Adrenal gland (tissue), 12 donors: ENCODE results near the gene INPP5A. TPM values are rescaled to one million over a fixed set of nuclear protein-coding genes. Genes with fewer than 3 reads are reported as not detected.

Source experiments
- DNase-seq, 7 donors: peaks; one replicate each; pipeline ENCODE4 v3.0.0-alpha.2; 2019 to 2020
- H3K27ac ChIP-seq, 5 donors: fragments of 200-600 bp; sonication (generic) in 4 of 5; 1 replicate in 3 of 5; 2 replicates in 2 of 5; pipeline versions ENCODE4 v1.5.1 to v1.8.0; 2016 to 2020; ENCODE audit warnings: mild to moderate bottlenecking in 1 of 5
- H3K27me3 ChIP-seq: fragments of 200-600 bp; 2 replicates; pipeline ENCODE4 v1.8.0; 2021
- H3K36me3 ChIP-seq, 2 donors: fragments of 200-600 bp; replicated peaks in 1 of 2; 1 replicate in 1 of 2; 2 replicates in 1 of 2; pipeline versions ENCODE4 v1.5.1 to v1.8.0; 2018 to 2022
- H3K4me1 ChIP-seq, 2 donors: fragments of 200-600 bp; replicated peaks in 1 of 2; 1 replicate in 1 of 2; 2 replicates in 1 of 2; pipeline versions ENCODE4 v1.5.1 to v1.8.0; 2018 to 2021
- H3K4me3 ChIP-seq, 4 donors: fragments of 200-600 bp; sonication (generic) in 3 of 4; one replicate each; pipeline ENCODE4 v1.5.1; 2016 to 2018
- H3K9me3 ChIP-seq, 3 donors: fragments of 200-600 bp; sonication (generic) in 1 of 3; replicated peaks in 1 of 3; 1 replicate in 2 of 3; 2 replicates in 1 of 3; pipeline versions ENCODE4 v1.5.1 to v1.8.0; 2016 to 2021
- CTCF ChIP-seq, 6 experiments: fragments of 450-650 bp in 4 of 6; fragments of 200-600 bp in 2 of 6; sonication (generic) in 1 of 6; IDR thresholded peaks; 1 replicate in 5 of 6; 2 replicates in 1 of 6; pipeline versions ENCODE4 v1.5.1 to v1.8.0; 2016 to 2021; ENCODE audit warnings: antibody characterized with exemption in 6 of 6, mild to moderate bottlenecking in 2 of 6, moderate library complexity in 1 of 6
- POLR2A ChIP-seq, 2 donors: fragments of 450-650 bp; IDR thresholded peaks; one replicate each; pipeline ENCODE4 v1.6.1; 2017; ENCODE audit warnings: antibody characterized with exemption in 2 of 2, mild to moderate bottlenecking in 2 of 2, moderate library complexity in 1 of 2
- WGBS, 4 donors: extraction: QIAGEN DNeasy Blood & Tissue Kit in 2 of 4; methylation state at CpG; one replicate each; pipeline versions ENCODE4 v1.1.5 to v1.1.7; 2013 to 2017; 5-methylcytosine and 5-hydroxymethylcytosine counted together
- intact Hi-C, 2 donors: fragments of 100-400 bp; cut with DNase I; formaldehyde crosslinking; loops; one replicate each; pipeline versions ENCODE4 v1.14.1 to v1.15.0; 2022 to 2023
- polyA plus RNA-seq, 3 donors: library from polyadenylated mRNA; stranded (reverse); fragments of 200-250 nt in 2 of 3; fragments of 350-450 nt in 1 of 3; fragmentation: Illumina TruSeq in 1 of 3; extraction: RNeasy Lipid Tissue Mini Kit (QIAGEN cat#74804) in 1 of 3; gene quantifications; one replicate each; pipeline ENCODE4 v1.2.3, GENCODE V29; 2013 to 2014
- total RNA-seq, 9 donors: library from RNA; depleted of rRNA in 4 of 9; stranded (reverse); fragments of >200 nt in 4 of 9; fragments of 120-200 nt in 1 of 9; fragmentation: NEBNext Ultra II Directional in 1 of 9; extraction: Animal tissue kit (Norgen Biotek cat#: 25700) in 1 of 9; gene quantifications; one replicate each; pipeline versions ENCODE4 v1.1.0 to v1.2.4, GENCODE V29; 2013 to 2023
- donor health status: healthy with polysubstance abuse.
- donor health status: Bipolar disorder and iron deficiency.
- donor health status: DM: yes; HTN: yes; CAD: no.
- donor health status: DM: no; HTN: no; CAD: no.
- donor health status: DM: no; HTN: no; CAD: no.
- donor health status: DM: yes; HTN: yes; CAD: no.

The INPP5A gene
- total and polyA plus RNA-seq, 12 donors = 13.5 to 62.9 (median 37.5) TPM

GRCh38 chr10:132602614-132603013, 65.0 kb downstream of the INPP5A start:
- 92 to 94% (median 92%) methylated on average over 6 of the region's 6 CpGs for WGBS, 4 donors
- no peak for DNase-seq

GRCh38 chr10:132603851-132604533, 66.4 kb downstream of the INPP5A start:
- DNase-seq = no peak
- Histone ChIP-seq H3K4me1 (peaks cover 21 to 23% of the 10 kb centered on the region in 2 donors), H3K27me3 (no peaks in the 10 kb centered on the region), H3K4me3 (no peak overlapping the region), H3K27ac (no peak overlapping the region), H3K36me3 (no peaks in the 10 kb centered on the region), H3K9me3 (no peaks in the 10 kb centered on the region)
- 94 to 98% (median 96%) methylated on average over 26 to 30 of the region's 30 CpGs for whole genome bisulfite sequencing, 4 donors
- intact Hi-C loops = no loop called here
- no peak for TF ChIP-seq POLR2A (IDR thresholded peaks at IDR 0.05)
- TF ChIP-seq CTCF (IDR thresholded peaks at IDR 0.05) = no peak

More at GRCh38 chr10:132602614-132603013, 65.0 kb downstream of the INPP5A start:
- Histone ChIP-seq H3K9me3 (no peaks in the 10 kb centered on the region), H3K36me3 (no peaks in the 10 kb centered on the region), H3K27ac (no peak overlapping the region), H3K27me3 (no peaks in the 10 kb centered on the region), H3K4me3 (no peak overlapping the region), H3K4me1 (peaks cover 21 to 29% of the 10 kb centered on the region in 2 donors)
- intact Hi-C loops = no loop called here
- TF ChIP-seq POLR2A (IDR thresholded peaks at IDR 0.05) = no peak
- no peak for TF ChIP-seq CTCF (IDR thresholded peaks at IDR 0.05)

GRCh38 chr10:132604686-132605085, 67.1 kb downstream of the INPP5A start:
- Histone ChIP-seq H3K4me3 (no peak overlapping the region), H3K9me3 (no peaks in the 10 kb centered on the region), H3K27me3 (no peaks in the 10 kb centered on the region), H3K4me1 (peaks cover 21 to 23% of the 10 kb centered on the region in 2 donors), H3K36me3 (no peaks in the 10 kb centered on the region), H3K27ac (no peak overlapping the region)
- intact Hi-C loops = no loop called here
- TF ChIP-seq CTCF (IDR thresholded peaks at IDR 0.05) (no peak), POLR2A (IDR thresholded peaks at IDR 0.05) (no peak)
- 82 to 95% (median 94%) methylated on average over 3 of the region's 3 CpGs for WGBS, 4 donors
- DNase-seq = no peak

- DNase-seq = peak in 1 of 7 donors; percentile 44
- WGBS, 4 donors = 41 to 58% (median 51%) methylated on average over 5 to 8 of the region's 8 CpGs
- no peaks in the 10 kb centered on the region for H3K27me3 ChIP-seq
- intact Hi-C loops = no loop called here
- H3K36me3 ChIP-seq = no peaks in the 10 kb centered on the region
- TF ChIP-seq POLR2A (IDR thresholded peaks at IDR 0.05) (no peak), CTCF (IDR thresholded peaks at IDR 0.05) (no peak)
- no peak overlapping the region for H3K4me3 ChIP-seq
- no peaks in the 10 kb centered on the region for H3K9me3 ChIP-seq
- H3K27ac ChIP-seq = no peak overlapping the region
- H3K4me1 ChIP-seq = peaks cover 21 to 23% of the 10 kb centered on the region in 2 donors
These were observed 67.8 kb downstream of the INPP5A start for GRCh38 chr10:132605390-132605789.
